Osteoblast (primary cell): ENCODE data around the gene THRA. TPM values are rescaled to one million over a fixed set of nuclear protein-coding genes. Genes with fewer than 3 reads are reported as not detected.

Source experiments
- DNase-seq: peaks from one replicate; pipeline ENCODE4 v3.0.0; 2011; ENCODE audit warnings: low spot score, mixed read lengths; ENCODE audit not compliant: insufficient read length; ENCODE audit errors: missing footprints
- H2AFZ ChIP-seq: 2 replicates; pipeline ENCODE4 v1.6.0; 2011; ENCODE audit warnings: mild to moderate bottlenecking, low read length
- H3K27ac ChIP-seq: 2 replicates; pipeline ENCODE4 v1.5.1; 2011; ENCODE audit warnings: mild to moderate bottlenecking, low read depth, low read length, moderate library complexity
- H3K27me3 ChIP-seq: 2 replicates; pipeline ENCODE4 v1.6.0; 2012; ENCODE audit warnings: mild to moderate bottlenecking, control low read depth, inconsistent platforms, low read length, moderate library complexity; ENCODE audit not compliant: insufficient read depth
- H3K36me3 ChIP-seq: 2 replicates; pipeline ENCODE4 v1.5.1; 2011; ENCODE audit warnings: mild to moderate bottlenecking, low read length, control low read depth, moderate library complexity; ENCODE audit not compliant: insufficient read depth
- H3K4me1 ChIP-seq: 2 replicates; pipeline ENCODE4 v1.5.1; 2011; ENCODE audit warnings: mild to moderate bottlenecking, low read length, control low read depth, moderate library complexity; ENCODE audit not compliant: insufficient read depth
- H3K4me2 ChIP-seq: 2 replicates; pipeline ENCODE4 v1.6.0; 2011; ENCODE audit warnings: mild to moderate bottlenecking, low read length; ENCODE audit not compliant: insufficient read depth
- H3K4me3 ChIP-seq: fragments of 200-600 bp; sonication (generic); 3 replicates; pipeline ENCODE4 v1.5.1; 2012; ENCODE audit warnings: mild to moderate bottlenecking, low read length, inconsistent platforms; ENCODE audit not compliant: insufficient read depth
- H3K79me2 ChIP-seq: 2 replicates; pipeline ENCODE4 v1.6.0; 2012; ENCODE audit warnings: mild to moderate bottlenecking, low read length, control low read depth, inconsistent platforms; ENCODE audit not compliant: insufficient read depth
- H3K9me3 ChIP-seq: 2 replicates; pipeline ENCODE4 v1.5.1; 2011; ENCODE audit warnings: low read depth, low read length, control low read depth
- H4K20me1 ChIP-seq: 2 replicates; pipeline ENCODE4 v1.6.0; 2012; ENCODE audit warnings: mild to moderate bottlenecking, low read length, control low read depth; ENCODE audit not compliant: insufficient read depth
- total RNA-seq: library from RNA; depleted of rRNA; stranded (reverse); fragments of >200 nt; gene quantifications from 2 replicates; pipeline ENCODE4 v1.2.3, GENCODE V29; 2012
- TF ChIP-seq, protein P1 (sequence below): IDR thresholded peaks from 2 replicates; pipeline ENCODE4 v1.5.1; 2011; ENCODE audit warnings: mild to moderate bottlenecking, low read depth, low read length, moderate library complexity; ENCODE audit errors: extremely low read depth

THRA gene
- total RNA-seq, 1 donor: 33.3 TPM

- H2AFZ ChIP-seq: peak overlapping the region; percentile 94
- H3K27me3 ChIP-seq: peaks cover 5% of the 10 kb centered on the region
- peak overlapping the region; percentile 72 for H3K4me2 ChIP-seq
- no peak overlapping the region for H3K27ac ChIP-seq
- H3K4me1 ChIP-seq: peaks cover 23% of the 10 kb centered on the region
- H3K36me3 ChIP-seq: no peaks in the 10 kb centered on the region
- DNase-seq: peak; percentile 88
- no peaks in the 10 kb centered on the region for H4K20me1 ChIP-seq
- no peaks in the 10 kb centered on the region for H3K9me3 ChIP-seq
- TF ChIP-seq, protein P1, sequence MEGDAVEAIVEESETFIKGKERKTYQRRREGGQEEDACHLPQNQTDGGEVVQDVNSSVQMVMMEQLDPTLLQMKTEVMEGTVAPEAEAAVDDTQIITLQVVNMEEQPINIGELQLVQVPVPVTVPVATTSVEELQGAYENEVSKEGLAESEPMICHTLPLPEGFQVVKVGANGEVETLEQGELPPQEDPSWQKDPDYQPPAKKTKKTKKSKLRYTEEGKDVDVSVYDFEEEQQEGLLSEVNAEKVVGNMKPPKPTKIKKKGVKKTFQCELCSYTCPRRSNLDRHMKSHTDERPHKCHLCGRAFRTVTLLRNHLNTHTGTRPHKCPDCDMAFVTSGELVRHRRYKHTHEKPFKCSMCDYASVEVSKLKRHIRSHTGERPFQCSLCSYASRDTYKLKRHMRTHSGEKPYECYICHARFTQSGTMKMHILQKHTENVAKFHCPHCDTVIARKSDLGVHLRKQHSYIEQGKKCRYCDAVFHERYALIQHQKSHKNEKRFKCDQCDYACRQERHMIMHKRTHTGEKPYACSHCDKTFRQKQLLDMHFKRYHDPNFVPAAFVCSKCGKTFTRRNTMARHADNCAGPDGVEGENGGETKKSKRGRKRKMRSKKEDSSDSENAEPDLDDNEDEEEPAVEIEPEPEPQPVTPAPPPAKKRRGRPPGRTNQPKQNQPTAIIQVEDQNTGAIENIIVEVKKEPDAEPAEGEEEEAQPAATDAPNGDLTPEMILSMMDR: no peak
- H3K79me2 ChIP-seq: peaks cover 11% of the 10 kb centered on the region
- peak overlapping the region; percentile 57 for H3K4me3 ChIP-seq
Measured at GRCh38 chr17:40058186-40058784, 4.5 kb upstream of the THRA start.

GRCh38 chr17:40058865-40059264, 3.9 kb upstream of the THRA start:
- H3K27ac ChIP-seq: no peak overlapping the region
- H2AFZ ChIP-seq: peak overlapping the region; percentile 94
- H3K4me2 ChIP-seq: peak overlapping the region; percentile 72
- no peaks in the 10 kb centered on the region for H3K9me3 ChIP-seq
- H4K20me1 ChIP-seq: peaks cover under 1% of the 10 kb centered on the region
- peaks cover 5% of the 10 kb centered on the region for H3K27me3 ChIP-seq
- no peak for DNase-seq
- H3K4me3 ChIP-seq: no peak overlapping the region
- peaks cover 22% of the 10 kb centered on the region for H3K4me1 ChIP-seq
- H3K36me3 ChIP-seq: no peaks in the 10 kb centered on the region
- peaks cover 12% of the 10 kb centered on the region for H3K79me2 ChIP-seq
- TF ChIP-seq, protein P1: no peak

- Histone ChIP-seq H2AFZ (no peak overlapping the region), H3K4me2 (no peak overlapping the region), H3K4me3 (no peak overlapping the region), H3K79me2 (peaks cover 18% of the 10 kb centered on the region), H3K27me3 (peaks cover 5% of the 10 kb centered on the region), H3K4me1 (peaks cover 29% of the 10 kb centered on the region), H4K20me1 (peaks cover 6% of the 10 kb centered on the region), H3K36me3 (no peaks in the 10 kb centered on the region), H3K27ac (no peak overlapping the region), H3K9me3 (no peaks in the 10 kb centered on the region)
- TF ChIP-seq, protein P1: no peak
- DNase-seq: peak; percentile 73
Measured at GRCh38 chr17:40059729-40060475, 2.9 kb upstream of the THRA start.

GRCh38 chr17:40060887-40061608, 1.7 kb upstream of the THRA start:
- Histone ChIP-seq H3K36me3 (no peaks in the 10 kb centered on the region), H3K4me1 (peaks cover 39% of the 10 kb centered on the region), H2AFZ (no peak overlapping the region), H3K9me3 (no peaks in the 10 kb centered on the region), H3K27ac (no peak overlapping the region), H3K4me3 (no peak overlapping the region), H4K20me1 (peaks cover 9% of the 10 kb centered on the region), H3K79me2 (peaks cover 20% of the 10 kb centered on the region), H3K27me3 (peaks cover 5% of the 10 kb centered on the region), H3K4me2 (no peak overlapping the region)
- no peak for DNase-seq
- TF ChIP-seq, protein P1: no peak
